Stimulated activated naive CD8-positive, alpha-beta T cell treated with anti-CD3 and anti-CD28 coated beads, Interleukin-15, Interleukin-2, amounts not matched to agents 100 ng/mL and 50 ng/mL, for 24 hours (primary cell): ENCODE data around the gene TMEM221.

ENCODE experiments used
- H3K27ac Mint-ChIP-seq: one replicate; pipeline ENCODE4 v1.8.0; 2021; ENCODE audit warnings: mild to moderate bottlenecking, mixed read lengths
- H3K27me3 Mint-ChIP-seq: one replicate; pipeline ENCODE4 v1.8.0; 2021; ENCODE audit warnings: mixed read lengths
- H3K36me3 Mint-ChIP-seq: one replicate; pipeline ENCODE4 v1.8.0; 2021; ENCODE audit warnings: low read depth, mixed read lengths
- H3K4me1 Mint-ChIP-seq: one replicate; pipeline ENCODE4 v1.8.0; 2021; ENCODE audit warnings: low read depth, mixed read lengths
- H3K4me3 Mint-ChIP-seq: one replicate; pipeline ENCODE4 v1.8.0; 2021; ENCODE audit warnings: mild to moderate bottlenecking, mixed read lengths
- H3K9me3 Mint-ChIP-seq: one replicate; pipeline ENCODE4 v1.8.0; 2021; ENCODE audit warnings: mixed read lengths

The TMEM221 gene

DNA sequence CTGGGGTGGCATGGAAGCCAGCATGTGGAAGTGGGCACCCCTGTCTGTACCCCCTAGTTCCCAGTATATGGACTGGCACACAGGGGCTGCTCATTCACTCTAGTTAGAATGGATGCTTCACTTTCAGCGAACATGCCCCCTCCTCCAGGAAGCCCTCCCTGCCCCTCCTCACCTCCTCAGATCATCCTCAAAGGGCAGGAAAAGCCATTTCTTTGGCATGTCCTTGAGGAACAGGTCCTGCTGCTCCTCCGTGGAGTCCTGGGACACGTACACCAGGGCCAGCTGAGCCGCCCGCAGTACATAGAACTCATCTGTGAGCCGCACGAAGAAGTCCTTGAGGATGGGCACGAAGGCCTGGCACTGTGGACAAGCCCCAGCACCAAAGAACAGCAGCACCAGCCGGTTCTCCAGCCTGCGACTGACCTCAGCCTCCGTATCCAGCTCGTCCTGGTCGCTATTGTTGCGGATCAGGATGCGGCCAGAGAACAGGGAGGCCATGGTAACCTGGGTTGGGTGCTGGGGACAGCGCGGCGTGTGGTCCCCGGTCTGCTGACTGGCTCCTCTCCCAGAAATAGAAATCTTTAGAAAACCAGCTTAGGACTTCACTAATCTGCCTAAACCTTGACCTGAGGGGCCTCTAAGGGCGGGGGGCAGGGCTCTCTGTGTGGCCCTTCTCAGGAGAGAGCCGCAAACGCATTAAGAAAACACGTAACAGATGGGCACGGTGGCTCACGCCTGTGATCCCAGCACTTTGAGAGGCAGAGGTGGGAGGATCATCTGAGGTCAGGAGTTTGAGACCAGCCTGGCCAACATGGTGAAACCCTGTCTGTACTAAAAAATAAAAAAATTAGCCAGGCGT, 12.1 kb upstream of the TMEM221 start, which contains the start of gene NXNL1:
TSS of gene NXNL1 (minus strand) at position 555 of the 859 bp plus-strand sequence. CDS start at position 498, 57 bp downstream.
- Mint-ChIP-seq H3K27me3 (peaks cover 19% of the 10 kb centered on the region), H3K9me3 (no peaks in the 10 kb centered on the region), H3K4me1 (no peaks in the 10 kb centered on the region), H3K4me3 (no peak within 1 kb of the TSS), H3K36me3 (no peaks in the 10 kb centered on the region), H3K27ac (no peak within 1 kb of the TSS)

GRCh38 chr19:17458970-17459369, 10.5 kb upstream of the TMEM221 start:
- H3K36me3 Mint-ChIP-seq, result no peaks in the 10 kb centered on the region
- H3K4me3 Mint-ChIP-seq, result no peak overlapping the region
- H3K9me3 Mint-ChIP-seq, result no peaks in the 10 kb centered on the region
- H3K27me3 Mint-ChIP-seq, result peaks cover 28% of the 10 kb centered on the region
- H3K27ac Mint-ChIP-seq, result no peak overlapping the region
- H3K4me1 Mint-ChIP-seq, result no peaks in the 10 kb centered on the region

DNA sequence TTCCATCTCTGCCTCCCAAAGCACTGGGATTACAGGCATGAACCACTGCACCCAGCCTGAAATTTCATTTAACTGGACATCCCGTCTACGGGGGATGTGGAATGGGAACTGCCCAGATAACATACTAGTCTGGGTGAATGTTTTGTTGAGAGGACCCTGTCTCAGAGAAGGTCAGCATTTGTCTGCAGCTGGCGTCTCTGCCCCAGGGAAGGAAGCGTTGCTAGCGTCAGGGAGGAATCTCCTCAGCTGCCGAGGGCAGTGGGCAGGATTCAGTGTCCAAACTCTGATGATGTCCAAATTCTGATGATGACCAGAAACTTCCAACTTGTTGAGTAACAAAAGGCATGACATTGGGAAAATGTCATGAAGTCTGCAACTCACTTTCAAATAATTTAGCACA, 9.1 kb upstream of the TMEM221 start:
- no peak overlapping the region for H3K27ac Mint-ChIP-seq

GRCh38 chr19:17456127-17456526, 7.7 kb upstream of the TMEM221 start:
- no peak overlapping the region for H3K27ac Mint-ChIP-seq
- no peak overlapping the region for H3K4me3 Mint-ChIP-seq
- H3K36me3 Mint-ChIP-seq, result no peaks in the 10 kb centered on the region
- peaks cover 38% of the 10 kb centered on the region for H3K27me3 Mint-ChIP-seq
- H3K9me3 Mint-ChIP-seq, result no peaks in the 10 kb centered on the region
- H3K4me1 Mint-ChIP-seq, result peaks cover 8% of the 10 kb centered on the region

More for the DNA sequence above, 9.1 kb upstream of the TMEM221 start:
- Mint-ChIP-seq H3K36me3 (no peaks in the 10 kb centered on the region), H3K4me1 (peaks cover 4% of the 10 kb centered on the region), H3K9me3 (no peaks in the 10 kb centered on the region), H3K27me3 (peaks cover 34% of the 10 kb centered on the region), H3K4me3 (no peak overlapping the region)

GRCh38 chr19:17455308-17456123, 7.0 kb upstream of the TMEM221 start:
- H3K9me3 Mint-ChIP-seq, result no peaks in the 10 kb centered on the region
- H3K27ac Mint-ChIP-seq, result no peak overlapping the region
- no peaks in the 10 kb centered on the region for H3K36me3 Mint-ChIP-seq
- H3K4me3 Mint-ChIP-seq, result no peak overlapping the region
- peaks cover 38% of the 10 kb centered on the region for H3K27me3 Mint-ChIP-seq
- H3K4me1 Mint-ChIP-seq, result peaks cover 14% of the 10 kb centered on the region

GRCh38 chr19:17454576-17455071, 6.2 kb upstream of the TMEM221 start:
- Mint-ChIP-seq H3K4me1 (peaks cover 23% of the 10 kb centered on the region), H3K36me3 (no peaks in the 10 kb centered on the region), H3K27ac (no peak overlapping the region), H3K27me3 (peaks cover 45% of the 10 kb centered on the region), H3K4me3 (no peak overlapping the region), H3K9me3 (no peaks in the 10 kb centered on the region)

- Mint-ChIP-seq H3K9me3 (no peaks in the 10 kb centered on the region), H3K4me3 (no peak overlapping the region), H3K4me1 (peaks cover 28% of the 10 kb centered on the region), H3K36me3 (no peaks in the 10 kb centered on the region), H3K27ac (no peak overlapping the region), H3K27me3 (peaks cover 40% of the 10 kb centered on the region)
Measured at GRCh38 chr19:17451820-17452219, 3.4 kb upstream of the TMEM221 start.

DNA sequence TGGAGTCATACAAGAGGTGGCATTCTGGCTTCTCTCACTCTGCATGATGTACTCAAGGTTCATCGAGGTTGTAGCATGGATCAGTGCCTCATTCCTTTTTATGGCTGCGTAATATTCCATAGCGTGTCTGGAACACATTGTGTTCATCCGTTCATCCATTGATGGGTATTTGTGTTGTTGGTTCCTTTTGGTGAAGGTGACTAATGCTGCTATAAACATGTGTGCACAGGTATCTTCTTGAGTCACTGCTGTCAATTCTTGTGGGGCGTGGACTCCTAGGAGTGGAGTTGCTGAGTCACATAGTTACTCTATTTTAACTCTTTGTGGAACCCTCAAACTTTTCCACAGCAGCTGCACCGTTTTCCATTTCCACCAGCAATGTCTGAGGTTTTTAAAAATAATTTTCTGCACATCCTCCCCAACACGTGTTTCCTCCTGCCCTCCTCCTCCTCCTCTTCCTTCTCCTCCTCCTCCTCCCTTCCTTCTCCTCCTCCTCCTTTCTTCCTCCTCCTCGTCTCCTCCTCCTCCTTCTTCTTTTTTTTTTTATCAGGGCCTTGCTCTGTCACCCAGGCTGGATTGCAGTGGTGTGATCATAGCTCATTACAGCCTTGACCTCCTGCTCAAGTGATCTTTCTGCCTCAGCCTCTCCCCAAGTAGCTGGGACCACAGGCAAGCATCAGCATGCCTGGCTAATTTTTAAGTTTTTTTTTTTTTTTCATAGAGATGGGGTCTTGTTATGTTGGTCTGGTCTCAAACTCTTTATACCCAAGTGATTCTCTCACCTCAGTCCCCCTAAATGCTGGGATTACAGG, 2.0 kb upstream of the TMEM221 start:
- H3K9me3 Mint-ChIP-seq, result no peaks in the 10 kb centered on the region
- peaks cover 28% of the 10 kb centered on the region for H3K4me1 Mint-ChIP-seq

DNA sequence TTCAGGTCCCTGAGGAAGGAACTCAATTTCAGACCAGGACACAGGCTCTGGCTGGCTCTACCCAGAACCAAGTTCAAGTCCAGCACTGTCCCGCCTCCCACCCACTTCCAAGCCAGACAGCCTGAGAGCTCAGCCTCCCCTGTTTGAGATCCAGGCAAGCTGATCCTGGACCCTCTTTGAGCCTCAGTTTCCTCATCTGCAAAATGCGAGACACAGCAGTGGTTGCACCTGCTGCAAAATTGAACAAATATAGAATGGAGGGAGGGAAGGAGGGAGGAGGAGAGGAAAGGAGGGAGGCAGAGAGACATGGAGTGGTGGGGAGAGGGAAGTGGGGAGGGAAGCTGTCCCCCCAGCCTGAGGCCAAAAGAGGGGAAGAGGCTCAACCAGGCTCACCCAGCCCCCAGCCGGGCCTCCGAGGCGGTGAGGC, 751 bp downstream of the TMEM221 start:
- no peaks in the 10 kb centered on the region for H3K9me3 Mint-ChIP-seq
- H3K4me1 Mint-ChIP-seq, result peaks cover 24% of the 10 kb centered on the region
- H3K27ac Mint-ChIP-seq, result no peak overlapping the region
- H3K27me3 Mint-ChIP-seq, result peaks cover 19% of the 10 kb centered on the region
- no peak overlapping the region for H3K4me3 Mint-ChIP-seq
- H3K36me3 Mint-ChIP-seq, result no peaks in the 10 kb centered on the region

More for the DNA sequence above, 2.0 kb upstream of the TMEM221 start:
- Mint-ChIP-seq H3K27ac (peak overlapping the region; percentile 80), H3K27me3 (peaks cover 34% of the 10 kb centered on the region), H3K4me3 (no peak overlapping the region), H3K36me3 (no peaks in the 10 kb centered on the region)

GRCh38 chr19:17445526-17446165, 2.8 kb downstream of the TMEM221 start:
- H3K27ac Mint-ChIP-seq, result no peak overlapping the region

DNA sequence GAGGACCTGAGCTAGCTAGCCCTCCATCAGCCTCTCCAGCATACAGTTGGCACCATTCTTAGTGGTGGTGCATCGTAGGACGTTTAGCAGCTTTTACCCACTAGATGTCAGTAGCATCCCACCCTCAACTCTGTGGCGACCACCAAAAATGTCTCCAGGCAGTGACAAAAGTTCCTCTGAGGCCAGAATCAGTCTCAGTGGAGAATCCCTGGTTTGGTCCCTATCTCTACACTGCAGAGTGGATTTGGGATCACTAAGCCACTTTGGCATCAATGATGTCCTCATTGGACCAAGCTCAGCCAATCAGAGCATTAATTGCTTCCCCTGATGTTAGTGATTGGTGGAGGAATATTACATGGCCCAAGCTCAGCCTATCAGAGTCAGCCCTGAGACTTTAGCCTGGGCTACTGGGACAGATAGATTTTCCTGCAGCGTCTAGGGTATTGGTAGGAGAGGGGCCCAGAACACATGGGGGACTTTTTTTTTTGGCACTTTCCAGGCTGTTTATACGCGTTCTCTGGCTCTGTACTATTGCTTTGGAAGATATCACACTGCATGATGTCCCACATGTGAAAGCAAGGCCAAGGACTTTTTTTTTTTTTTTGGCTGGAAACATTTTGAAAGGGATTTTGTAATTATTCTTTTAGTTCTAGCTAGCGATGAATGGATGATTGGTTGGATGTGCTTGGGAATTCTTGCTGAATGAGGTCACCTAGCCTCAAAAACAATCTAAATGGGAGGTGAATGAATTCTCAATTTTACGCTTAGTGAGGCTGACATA, 7.0 kb downstream of the TMEM221 start:
- H3K27me3 Mint-ChIP-seq, result no peaks in the 10 kb centered on the region
- H3K9me3 Mint-ChIP-seq, result no peaks in the 10 kb centered on the region
- no peaks in the 10 kb centered on the region for H3K4me1 Mint-ChIP-seq
- H3K4me3 Mint-ChIP-seq, result no peak overlapping the region
- H3K27ac Mint-ChIP-seq, result no peak overlapping the region
- no peaks in the 10 kb centered on the region for H3K36me3 Mint-ChIP-seq

More at GRCh38 chr19:17445526-17446165, 2.8 kb downstream of the TMEM221 start:
- H3K9me3 Mint-ChIP-seq, result no peaks in the 10 kb centered on the region
- peaks cover 15% of the 10 kb centered on the region for H3K27me3 Mint-ChIP-seq
- H3K4me1 Mint-ChIP-seq, result peaks cover 16% of the 10 kb centered on the region
- no peaks in the 10 kb centered on the region for H3K36me3 Mint-ChIP-seq
- no peak overlapping the region for H3K4me3 Mint-ChIP-seq

GRCh38 chr19:17436874-17437267, 11.6 kb downstream of the TMEM221 start:
- no peaks in the 10 kb centered on the region for H3K4me1 Mint-ChIP-seq

GRCh38 chr19:17436094-17436873, 12.2 kb downstream of the TMEM221 start:
- Mint-ChIP-seq H3K36me3 (no peaks in the 10 kb centered on the region), H3K9me3 (no peaks in the 10 kb centered on the region), H3K4me1 (no peaks in the 10 kb centered on the region), H3K4me3 (no peak overlapping the region), H3K27me3 (no peaks in the 10 kb centered on the region), H3K27ac (no peak overlapping the region)

More at GRCh38 chr19:17436874-17437267, 11.6 kb downstream of the TMEM221 start:
- no peaks in the 10 kb centered on the region for H3K36me3 Mint-ChIP-seq
- no peaks in the 10 kb centered on the region for H3K9me3 Mint-ChIP-seq
- H3K27ac Mint-ChIP-seq, result no peak overlapping the region
- no peak overlapping the region for H3K4me3 Mint-ChIP-seq
- no peaks in the 10 kb centered on the region for H3K27me3 Mint-ChIP-seq
